HepG2 (cell line): ENCODE data around the gene THOC1. TPM values are rescaled to one million over a fixed set of nuclear protein-coding genes. Genes with fewer than 3 reads are reported as not detected.

ENCODE experiments used
- CHD2 ChIP-seq: IDR thresholded peaks from 2 replicates; pipeline ENCODE4 v1.6.1; 2011; ENCODE audit warnings: low read depth, low read length, improper control_type of control experiment
- CREBL2 ChIP-seq: sonication (generic); formaldehyde crosslinking; IDR thresholded peaks from 2 replicates; pipeline ENCODE4 v1.8.1; 2023; ENCODE audit warnings: missing genetic modification reagents, mild to moderate bottlenecking, borderline replicate concordance
- CTCF ChIP-seq: sonication (generic); formaldehyde crosslinking; IDR thresholded peaks from 2 replicates; pipeline ENCODE4 v1.5.0; 2020; ENCODE audit warnings: mild to moderate bottlenecking, missing genetic modification reagents, moderate library complexity
- HDAC2 ChIP-seq: sonication (generic); formaldehyde crosslinking; IDR thresholded peaks from 2 replicates; pipeline ENCODE4 v1.4.0; 2020; ENCODE audit warnings: missing genetic modification reagents
- MATR3 ChIP-seq: sonication (generic); formaldehyde crosslinking; IDR thresholded peaks from 2 replicates; pipeline ENCODE4 v1.4.0; 2020; ENCODE audit warnings: missing genetic modification reagents
- MED1 ChIP-seq: sonication (generic); formaldehyde crosslinking; IDR thresholded peaks from 2 replicates; pipeline ENCODE4 v1.4.0; 2020; ENCODE audit warnings: missing genetic modification reagents
- MIER2 ChIP-seq: IDR thresholded peaks from 2 replicates; pipeline ENCODE4 v1.6.1; 2016; ENCODE audit warnings: missing biosample characterization, missing genetic modification reagents
- NFE2L1 ChIP-seq: sonication (generic); formaldehyde crosslinking; IDR thresholded peaks from 2 replicates; pipeline ENCODE4 v1.4.0; 2020; ENCODE audit warnings: missing genetic modification reagents, mild to moderate bottlenecking, borderline replicate concordance
- NR2F2 ChIP-seq: IDR thresholded peaks from 2 replicates; pipeline ENCODE4 v1.6.1; 2012; ENCODE audit warnings: low read depth, inconsistent platforms, borderline replicate concordance
- PBX3 ChIP-seq: sonication (generic); formaldehyde crosslinking; IDR thresholded peaks from 2 replicates; pipeline ENCODE4 v1.8.1; 2023; ENCODE audit warnings: missing genetic modification reagents, inconsistent platforms, borderline replicate concordance
- TOPORS ChIP-seq: sonication (generic); formaldehyde crosslinking; IDR thresholded peaks from 2 replicates; pipeline ENCODE4 v1.8.0; 2023; ENCODE audit warnings: mild to moderate bottlenecking, missing genetic modification reagents
- ZBTB21 ChIP-seq: sonication (generic); formaldehyde crosslinking; IDR thresholded peaks from 2 replicates; pipeline ENCODE4 v1.4.0; 2020; ENCODE audit warnings: missing genetic modification reagents
- ZHX1 ChIP-seq: sonication (generic); formaldehyde crosslinking; IDR thresholded peaks from 2 replicates; pipeline ENCODE4 v1.8.1; 2022; ENCODE audit warnings: low read depth, mild to moderate bottlenecking, missing genetic modification reagents
- ZKSCAN1 ChIP-seq: fragments of 150-350 bp; IDR thresholded peaks from 2 replicates; pipeline ENCODE4 v1.6.1; 2014; ENCODE audit warnings: low read length
- ZNF207 ChIP-seq: fragments of 450-650 bp; IDR thresholded peaks from 2 replicates; pipeline ENCODE4 v1.6.1; 2016; ENCODE audit warnings: antibody characterized with exemption, borderline replicate concordance
- ZNF274 ChIP-seq: sonication (generic); formaldehyde crosslinking; IDR thresholded peaks from 2 replicates; pipeline ENCODE4 v1.5.1; 2020; ENCODE audit warnings: mild to moderate bottlenecking, missing genetic modification reagents
- ZNF3 ChIP-seq: IDR thresholded peaks from 2 replicates; pipeline ENCODE4 v1.7.0; 2017; ENCODE audit warnings: inconsistent platforms
- ZNF546 ChIP-seq: sonication (generic); formaldehyde crosslinking; conservative IDR thresholded peaks from 2 replicates; pipeline ENCODE4 v1.8.1; 2023; ENCODE audit warnings: mild to moderate bottlenecking, missing genetic modification reagents
- polyA plus RNA-seq, 8 experiments: library from polyadenylated mRNA; depleted of rRNA in 3 of 8; stranded (reverse) in 7 of 8; unstranded in 1 of 8; fragments of >200 nt; fragmentation: Illumina TruSeq in 4 of 8; extraction: Trizol in 4 of 8; gene quantifications; 2 replicates each; pipeline versions ENCODE4 v1.2.1 to v1.2.3, GENCODE V29; 2011 to 2016; ENCODE audit warnings: low read depth in 4 of 8, missing spikeins in 1 of 8, mixed read lengths in 1 of 8; ENCODE audit not compliant: insufficient read depth in 1 of 8
- total RNA-seq, 5 experiments: library from RNA; depleted of rRNA; stranded (reverse); fragments of >200 nt; fragmentation: Illumina TruSeq; extraction: Trizol; gene quantifications; 2 replicates each; pipeline ENCODE4 v1.2.3, GENCODE V29; 2016; ENCODE audit warnings: low read depth in 1 of 5
- TF ChIP-seq, protein P1 (sequence below): sonication (generic); formaldehyde crosslinking; IDR thresholded peaks from 2 replicates; pipeline ENCODE4 v1.9.0; 2021; ENCODE audit warnings: missing genetic modification reagents, borderline replicate concordance
- TF ChIP-seq, protein P2 (sequence below): sonication (generic); formaldehyde crosslinking; IDR thresholded peaks from 2 replicates; pipeline ENCODE4 v1.9.0; 2021; ENCODE audit warnings: missing genetic modification reagents, mild to moderate bottlenecking, borderline replicate concordance
- TF ChIP-seq, protein P3 (sequence below): sonication (generic); formaldehyde crosslinking; IDR thresholded peaks from 2 replicates; pipeline ENCODE4 v1.4.0; 2020; ENCODE audit warnings: missing genetic modification reagents

The THOC1 gene
- total and polyA plus RNA-seq, 2 of the 13 experiments (the other 11 are each of a cell fraction or from before 2014, with no cell fraction given): 40.6 to 56.7 TPM

GRCh38 chr18:267688-268552 is at the start of gene THOC1 (continued):
- TF ChIP-seq ZNF274: peak; percentile 81
- peak; percentile 91 for TF ChIP-seq MED1 (CRISPR knock-in tag)
- no peak for TF ChIP-seq ZNF546 (CRISPR knock-in tag)
- peak; percentile 95 for TF ChIP-seq ZHX1 (CRISPR knock-in tag)
- 0 out of 2 replicates have a peak, but pooled peaks have one; percentile 24 for TF ChIP-seq MIER2 (CRISPR knock-in tag)
- 0 out of 2 replicates have a peak, but pooled peaks have one; percentile 40 for TF ChIP-seq ZKSCAN1
- no peak for TF ChIP-seq NFE2L1
- no peak for TF ChIP-seq ZNF207
- TF ChIP-seq, protein P1, sequence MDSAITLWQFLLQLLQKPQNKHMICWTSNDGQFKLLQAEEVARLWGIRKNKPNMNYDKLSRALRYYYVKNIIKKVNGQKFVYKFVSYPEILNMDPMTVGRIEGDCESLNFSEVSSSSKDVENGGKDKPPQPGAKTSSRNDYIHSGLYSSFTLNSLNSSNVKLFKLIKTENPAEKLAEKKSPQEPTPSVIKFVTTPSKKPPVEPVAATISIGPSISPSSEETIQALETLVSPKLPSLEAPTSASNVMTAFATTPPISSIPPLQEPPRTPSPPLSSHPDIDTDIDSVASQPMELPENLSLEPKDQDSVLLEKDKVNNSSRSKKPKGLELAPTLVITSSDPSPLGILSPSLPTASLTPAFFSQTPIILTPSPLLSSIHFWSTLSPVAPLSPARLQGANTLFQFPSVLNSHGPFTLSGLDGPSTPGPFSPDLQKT: no peak
- TF ChIP-seq, protein P2, sequence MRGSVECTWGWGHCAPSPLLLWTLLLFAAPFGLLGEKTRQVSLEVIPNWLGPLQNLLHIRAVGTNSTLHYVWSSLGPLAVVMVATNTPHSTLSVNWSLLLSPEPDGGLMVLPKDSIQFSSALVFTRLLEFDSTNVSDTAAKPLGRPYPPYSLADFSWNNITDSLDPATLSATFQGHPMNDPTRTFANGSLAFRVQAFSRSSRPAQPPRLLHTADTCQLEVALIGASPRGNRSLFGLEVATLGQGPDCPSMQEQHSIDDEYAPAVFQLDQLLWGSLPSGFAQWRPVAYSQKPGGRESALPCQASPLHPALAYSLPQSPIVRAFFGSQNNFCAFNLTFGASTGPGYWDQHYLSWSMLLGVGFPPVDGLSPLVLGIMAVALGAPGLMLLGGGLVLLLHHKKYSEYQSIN: no peak
- TF ChIP-seq MATR3 (CRISPR knock-in tag): no peak
- peak; percentile 55; the same call in 1 of the 2 replicates for TF ChIP-seq ZBTB21 (CRISPR knock-in tag)
- no peak; the same call in 1 of the 2 replicates for TF ChIP-seq NR2F2
- TF ChIP-seq CREBL2: 0 out of 2 replicates have a peak, but pooled peaks have one; percentile 22
- TF ChIP-seq PBX3 (CRISPR knock-in tag): no peak
- peak; percentile 37 for TF ChIP-seq CTCF (CRISPR knock-in tag)
- TF ChIP-seq TOPORS (CRISPR knock-in tag): peak; percentile 91
- TF ChIP-seq ZNF3: no peak
- TF ChIP-seq HDAC2 (CRISPR knock-in tag): peak; percentile 87
- no peak for TF ChIP-seq CHD2
- TF ChIP-seq, protein P3, sequence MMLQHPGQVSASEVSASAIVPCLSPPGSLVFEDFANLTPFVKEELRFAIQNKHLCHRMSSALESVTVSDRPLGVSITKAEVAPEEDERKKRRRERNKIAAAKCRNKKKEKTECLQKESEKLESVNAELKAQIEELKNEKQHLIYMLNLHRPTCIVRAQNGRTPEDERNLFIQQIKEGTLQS (CRISPR knock-in tag): peak; percentile 58
